ENCODE measurements around the gene CALCOCO1.

The CALCOCO1 gene

GRCh38 chr12:53670971-53671370 is 56.3 kb downstream of the CALCOCO1 start:
- peaks cover 67% of the 10 kb centered on the region for H3K79me2 ChIP-seq (ENCODE audit: insufficient read depth, low read length)
- no peaks in the 10 kb centered on the region for H3F3A ChIP-seq (ENCODE audit: low read depth)
- peak overlapping the region; percentile 60 for H3K4me2 ChIP-seq (ENCODE audit: low read depth, low read length, poor library complexity, severe bottlenecking)
- H3K9me3 ChIP-seq (ENCODE audit: insufficient read depth, low read depth, low read length): no peaks in the 10 kb centered on the region
- H4K20me1 ChIP-seq (ENCODE audit: insufficient read depth, low read length, poor library complexity, severe bottlenecking): peaks cover 27% of the 10 kb centered on the region
- no peaks in the 10 kb centered on the region for H3K27me3 ChIP-seq (ENCODE audit: insufficient read depth, low read length, poor library complexity, severe bottlenecking)
- H3K9ac ChIP-seq (ENCODE audit: low read depth, low read length, poor library complexity, severe bottlenecking): no peak overlapping the region
- H3K4me1 ChIP-seq (ENCODE audit: insufficient read depth, low read length, poor library complexity, severe bottlenecking): peaks cover 45% of the 10 kb centered on the region
- no peak overlapping the region for H2AFZ ChIP-seq (ENCODE audit: low read length)
- TF ChIP-seq EZH2phosphoT487 (IDR thresholded peaks at IDR 0.05; ENCODE audit: borderline replicate concordance) (no peak), CTCF (conservative IDR thresholded peaks at IDR 0.05; ENCODE audit: low read length) (no peak)
- peak overlapping the region; percentile 15 for H3K4me3 ChIP-seq (ENCODE audit: low read length, poor library complexity, severe bottlenecking)
- H3K9me2 ChIP-seq (replicated peaks; ENCODE audit: low read depth, low read length): no peaks in the 10 kb centered on the region
- peaks cover 50% of the 10 kb centered on the region; the same call in 1 of the 2 replicates for H3K36me3 ChIP-seq (ENCODE audit: insufficient read depth, low read length)

GRCh38 chr12:53670308-53670707 is 56.9 kb downstream of the CALCOCO1 start:
- Histone ChIP-seq H2AFZ (ENCODE audit: low read length) (no peak overlapping the region), H3K9me3 (ENCODE audit: insufficient read depth, low read depth, low read length) (no peaks in the 10 kb centered on the region), H3K4me3 (ENCODE audit: low read length, poor library complexity, severe bottlenecking) (peak overlapping the region; percentile 7), H3K9ac (ENCODE audit: low read depth, low read length, poor library complexity, severe bottlenecking) (peak overlapping the region; percentile 12), H3F3A (ENCODE audit: low read depth) (no peaks in the 10 kb centered on the region), H4K20me1 (ENCODE audit: insufficient read depth, low read length, poor library complexity, severe bottlenecking) (peaks cover 27% of the 10 kb centered on the region), H3K36me3 (ENCODE audit: insufficient read depth, low read length) (peaks cover 56% of the 10 kb centered on the region; the same call in 1 of the 2 replicates), H3K4me2 (ENCODE audit: low read depth, low read length, poor library complexity, severe bottlenecking) (peak overlapping the region; percentile 60), H3K9me2 (replicated peaks; ENCODE audit: low read depth, low read length) (no peaks in the 10 kb centered on the region), H3K4me1 (ENCODE audit: insufficient read depth, low read length, poor library complexity, severe bottlenecking) (peaks cover 42% of the 10 kb centered on the region), H3K79me2 (ENCODE audit: insufficient read depth, low read length) (peaks cover 62% of the 10 kb centered on the region), H3K27me3 (ENCODE audit: insufficient read depth, low read length, poor library complexity, severe bottlenecking) (no peaks in the 10 kb centered on the region)
- TF ChIP-seq EZH2phosphoT487 (IDR thresholded peaks at IDR 0.05; ENCODE audit: borderline replicate concordance) (no peak), CTCF (conservative IDR thresholded peaks at IDR 0.05; ENCODE audit: low read length) (no peak)

GRCh38 chr12:53667080-53667479 is 60.2 kb downstream of the CALCOCO1 start:
- peaks cover 30% of the 10 kb centered on the region for H3K79me2 ChIP-seq (ENCODE audit: insufficient read depth, low read length)
- H3K9me2 ChIP-seq (replicated peaks; ENCODE audit: low read depth, low read length): no peaks in the 10 kb centered on the region
- H3K27me3 ChIP-seq (ENCODE audit: insufficient read depth, low read length, poor library complexity, severe bottlenecking): no peaks in the 10 kb centered on the region
- TF ChIP-seq EZH2phosphoT487 (IDR thresholded peaks at IDR 0.05; ENCODE audit: borderline replicate concordance): no peak
- no peak for TF ChIP-seq CTCF (conservative IDR thresholded peaks at IDR 0.05; ENCODE audit: low read length)
- peaks cover 16% of the 10 kb centered on the region for H3K4me1 ChIP-seq (ENCODE audit: insufficient read depth, low read length, poor library complexity, severe bottlenecking)
- H3K36me3 ChIP-seq (ENCODE audit: insufficient read depth, low read length): peaks cover 67% of the 10 kb centered on the region; the same call in 1 of the 2 replicates
- no peak overlapping the region for H2AFZ ChIP-seq (ENCODE audit: low read length)
- H3K4me2 ChIP-seq (ENCODE audit: low read depth, low read length, poor library complexity, severe bottlenecking): no peak overlapping the region
- peaks cover 27% of the 10 kb centered on the region for H4K20me1 ChIP-seq (ENCODE audit: insufficient read depth, low read length, poor library complexity, severe bottlenecking)
- H3K9me3 ChIP-seq (ENCODE audit: insufficient read depth, low read depth, low read length): no peaks in the 10 kb centered on the region
- H3K9ac ChIP-seq (ENCODE audit: low read depth, low read length, poor library complexity, severe bottlenecking): no peak overlapping the region
- no peaks in the 10 kb centered on the region for H3F3A ChIP-seq (ENCODE audit: low read depth)
- H3K4me3 ChIP-seq (ENCODE audit: low read length, poor library complexity, severe bottlenecking): no peak overlapping the region
